GM12874 (cell line): ENCODE results near the gene FEZF2.

Experiments used
- CTCF ChIP-seq: IDR thresholded peaks from 2 replicates; pipeline ENCODE4 v1.5.1; 2011; ENCODE audit warnings: low read depth, mild to moderate bottlenecking, control low read depth, low read length, moderate library complexity; ENCODE audit not compliant: insufficient read depth

FEZF2 gene

GRCh38 chr3:62372621-62373041 is 719 bp downstream of the FEZF2 start:
- no peak for TF ChIP-seq CTCF

GRCh38 chr3:62371720-62372591 is 1.4 kb downstream of the FEZF2 start:
- no peak for TF ChIP-seq CTCF

- TF ChIP-seq CTCF, result no peak
These were observed 2.3 kb downstream of the FEZF2 start for GRCh38 chr3:62370858-62371719.

- TF ChIP-seq CTCF, result no peak
These were observed 3.1 kb downstream of the FEZF2 start for GRCh38 chr3:62370112-62370857.

GRCh38 chr3:62369476-62369743 is 3.9 kb downstream of the FEZF2 start:
- no peak for TF ChIP-seq CTCF

- no peak for TF ChIP-seq CTCF
These were observed 4.5 kb downstream of the FEZF2 start for GRCh38 chr3:62368705-62369475.

- no peak for TF ChIP-seq CTCF
These were observed 5.1 kb downstream of the FEZF2 start for GRCh38 chr3:62368290-62368704.
